ENCODE data around the gene SLC35E4.

DNA sequence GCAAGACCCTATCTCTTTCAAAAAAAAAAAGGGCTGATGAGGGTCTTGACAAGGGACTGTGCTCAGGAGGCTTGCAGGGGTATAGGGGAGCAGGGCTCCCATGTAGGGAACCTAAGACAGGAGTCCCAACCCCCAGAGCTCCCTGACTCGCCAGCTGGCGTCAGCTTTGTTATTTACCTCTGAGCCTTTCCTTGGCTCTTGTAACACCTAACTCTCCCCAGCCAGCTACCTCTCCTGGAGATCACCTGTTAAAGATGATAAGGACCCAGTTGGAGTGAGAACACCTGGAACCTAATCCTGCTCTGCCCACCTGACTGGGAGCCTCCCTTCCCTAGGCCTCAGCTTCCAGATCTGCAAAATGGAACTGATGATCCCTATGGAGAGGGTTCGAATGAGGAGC is 13.2 kb downstream of the SLC35E4 start:
- TF ChIP-seq, protein P1, sequence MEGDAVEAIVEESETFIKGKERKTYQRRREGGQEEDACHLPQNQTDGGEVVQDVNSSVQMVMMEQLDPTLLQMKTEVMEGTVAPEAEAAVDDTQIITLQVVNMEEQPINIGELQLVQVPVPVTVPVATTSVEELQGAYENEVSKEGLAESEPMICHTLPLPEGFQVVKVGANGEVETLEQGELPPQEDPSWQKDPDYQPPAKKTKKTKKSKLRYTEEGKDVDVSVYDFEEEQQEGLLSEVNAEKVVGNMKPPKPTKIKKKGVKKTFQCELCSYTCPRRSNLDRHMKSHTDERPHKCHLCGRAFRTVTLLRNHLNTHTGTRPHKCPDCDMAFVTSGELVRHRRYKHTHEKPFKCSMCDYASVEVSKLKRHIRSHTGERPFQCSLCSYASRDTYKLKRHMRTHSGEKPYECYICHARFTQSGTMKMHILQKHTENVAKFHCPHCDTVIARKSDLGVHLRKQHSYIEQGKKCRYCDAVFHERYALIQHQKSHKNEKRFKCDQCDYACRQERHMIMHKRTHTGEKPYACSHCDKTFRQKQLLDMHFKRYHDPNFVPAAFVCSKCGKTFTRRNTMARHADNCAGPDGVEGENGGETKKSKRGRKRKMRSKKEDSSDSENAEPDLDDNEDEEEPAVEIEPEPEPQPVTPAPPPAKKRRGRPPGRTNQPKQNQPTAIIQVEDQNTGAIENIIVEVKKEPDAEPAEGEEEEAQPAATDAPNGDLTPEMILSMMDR (conservative IDR thresholded peaks at IDR 0.05) = no peak
- no peak for TF ChIP-seq ZFX (IDR thresholded peaks at IDR 0.05)

Measured in C4-2B (cell line).